H9 (cell line): ENCODE data around the gene FAM3B. TPM values are rescaled to one million over a fixed set of nuclear protein-coding genes. Genes with fewer than 3 reads are reported as not detected.

ENCODE experiments used
- DNase-seq: peaks from one replicate; pipeline ENCODE4 v3.0.0-alpha.2; 2017
- H2AFZ ChIP-seq: one replicate; pipeline ENCODE4 v1.6.1; 2013; ENCODE audit warnings: mild to moderate bottlenecking, low read length, control low read depth, moderate library complexity
- H2AK5ac ChIP-seq: 2 replicates; pipeline ENCODE4 v1.6.1; 2013; ENCODE audit warnings: low read length, control low read depth, mixed read lengths; ENCODE audit not compliant: insufficient read length
- H2BK120ac ChIP-seq: one replicate; pipeline ENCODE4 v1.6.1; 2013; ENCODE audit warnings: low read depth, mild to moderate bottlenecking, low read length, control low read depth, inconsistent platforms; ENCODE audit not compliant: poor library complexity, severe bottlenecking
- H2BK12ac ChIP-seq: 2 replicates; pipeline ENCODE4 v1.6.1; 2013; ENCODE audit warnings: low read length, control low read depth, mixed read lengths, low read depth; ENCODE audit not compliant: insufficient read length
- H2BK15ac ChIP-seq: 2 replicates; pipeline ENCODE4 v1.6.1; 2013; ENCODE audit warnings: low read depth, low read length, control low read depth
- H2BK20ac ChIP-seq: one replicate; pipeline ENCODE4 v1.6.1; 2013; ENCODE audit warnings: low read depth, mild to moderate bottlenecking, low read length, control low read depth, inconsistent platforms; ENCODE audit not compliant: poor library complexity, severe bottlenecking
- H2BK5ac ChIP-seq: 2 replicates; pipeline ENCODE4 v1.6.1; 2013; ENCODE audit warnings: low read length, control low read depth, mixed read lengths; ENCODE audit not compliant: insufficient read length
- H3K14ac ChIP-seq: 2 replicates; pipeline ENCODE4 v1.6.1; 2013; ENCODE audit warnings: low read length, control low read depth; ENCODE audit not compliant: insufficient read depth
- H3K18ac ChIP-seq: 2 replicates; pipeline ENCODE4 v1.6.1; 2013; ENCODE audit warnings: low read depth, mild to moderate bottlenecking, mixed read lengths, low read length, control low read depth; ENCODE audit not compliant: insufficient read length
- H3K23ac ChIP-seq: 2 replicates; pipeline ENCODE4 v1.6.1; 2013; ENCODE audit warnings: low read length, control low read depth, mixed read lengths, low read depth; ENCODE audit not compliant: insufficient read length
- H3K23me2 ChIP-seq: 2 replicates; pipeline ENCODE4 v1.6.1; 2013; ENCODE audit warnings: low read depth, mild to moderate bottlenecking, mixed read lengths, low read length, control low read depth; ENCODE audit not compliant: insufficient read length, poor library complexity, severe bottlenecking
- H3K27ac ChIP-seq: 2 replicates; pipeline ENCODE4 v1.5.1; 2013; ENCODE audit warnings: low read length, control low read depth, mixed read lengths, low read depth; ENCODE audit not compliant: insufficient read length
- H3K27me3 ChIP-seq: 2 replicates; pipeline ENCODE4 v1.6.1; 2013; ENCODE audit warnings: low read length, control low read depth, inconsistent platforms; ENCODE audit not compliant: insufficient read depth
- H3K4ac ChIP-seq: 2 replicates; pipeline ENCODE4 v1.6.1; 2013; ENCODE audit warnings: low read depth, mild to moderate bottlenecking, control low read depth, inconsistent platforms, low read length, moderate library complexity
- H3K4me1 ChIP-seq: 2 replicates; pipeline ENCODE4 v1.6.1; 2013; ENCODE audit warnings: low read length, control low read depth, inconsistent platforms; ENCODE audit not compliant: insufficient read depth
- H3K4me2 ChIP-seq: 2 replicates; pipeline ENCODE4 v1.6.1; 2013; ENCODE audit warnings: low read length, control low read depth, mixed read lengths; ENCODE audit not compliant: insufficient read length, insufficient read depth
- H3K56ac ChIP-seq: 2 replicates; pipeline ENCODE4 v1.6.1; 2013; ENCODE audit warnings: low read depth, mild to moderate bottlenecking, mixed read lengths, low read length, control low read depth; ENCODE audit not compliant: insufficient read length
- H3K79me1 ChIP-seq: 2 replicates; pipeline ENCODE4 v1.6.1; 2013; ENCODE audit warnings: low read depth, mild to moderate bottlenecking, moderate library complexity, low read length, control low read depth, inconsistent platforms; ENCODE audit not compliant: insufficient read depth, poor library complexity, severe bottlenecking
- H3K79me2 ChIP-seq: 2 replicates; pipeline ENCODE4 v1.6.1; 2013; ENCODE audit warnings: low read length, control low read depth, inconsistent platforms; ENCODE audit not compliant: insufficient read depth
- H3K9ac ChIP-seq: 2 replicates; pipeline ENCODE4 v1.6.1; 2013; ENCODE audit warnings: low read length, control low read depth, mixed read lengths; ENCODE audit not compliant: insufficient read length; ENCODE audit errors: extremely low read depth
- H3K9me3 ChIP-seq: one replicate; pipeline ENCODE4 v1.6.1; 2013; ENCODE audit warnings: low read depth, low read length, inconsistent platforms; ENCODE audit not compliant: control insufficient read depth
- H3T11ph ChIP-seq: one replicate; pipeline ENCODE4 v1.6.1; 2013; ENCODE audit warnings: mild to moderate bottlenecking, low read length, control low read depth, inconsistent platforms
- H4K20me1 ChIP-seq: one replicate; pipeline ENCODE4 v1.6.1; 2013; ENCODE audit not compliant: control insufficient read depth, insufficient read length, insufficient read depth
- H4K5ac ChIP-seq: 2 replicates; pipeline ENCODE4 v1.6.1; 2013; ENCODE audit warnings: low read depth, mild to moderate bottlenecking, mixed read lengths, low read length, control low read depth; ENCODE audit not compliant: insufficient read length
- H4K8ac ChIP-seq: replicated peaks from 2 replicates; pipeline ENCODE4 v1.6.1; 2013; ENCODE audit warnings: low read length, control low read depth, mixed read lengths, low read depth; ENCODE audit not compliant: insufficient read length
- H4K91ac ChIP-seq: 2 replicates; pipeline ENCODE4 v1.6.1; 2013; ENCODE audit warnings: low read depth, mild to moderate bottlenecking, moderate library complexity, mixed read lengths, low read length, control low read depth; ENCODE audit not compliant: insufficient read length
- H3K27ac Mint-ChIP-seq, 3 experiments: 2 replicates in 2 of 3; 3 replicates in 1 of 3; pipeline ENCODE4 v1.8.0; 2020 to 2021; ENCODE audit warnings: mixed read lengths in 3 of 3, mild to moderate bottlenecking in 1 of 3, moderate library complexity in 1 of 3
- H3K27me3 Mint-ChIP-seq: 2 replicates; pipeline ENCODE4 v1.8.0; 2021; ENCODE audit warnings: low read depth, mild to moderate bottlenecking, moderate library complexity, mixed read lengths
- H3K36me3 Mint-ChIP-seq, 3 experiments: 2 replicates in 2 of 3; 3 replicates in 1 of 3; pipeline ENCODE4 v1.8.0; 2020 to 2021; ENCODE audit warnings: low read depth in 3 of 3, mixed read lengths in 3 of 3; ENCODE audit not compliant: insufficient read depth in 1 of 3
- H3K4me1 Mint-ChIP-seq, 2 experiments: 2 replicates each; pipeline ENCODE4 v1.8.0; 2020; ENCODE audit warnings: mixed read lengths in 2 of 2
- H3K4me3 Mint-ChIP-seq, 2 experiments: 2 replicates in 1 of 2; 3 replicates in 1 of 2; pipeline ENCODE4 v1.8.0; 2020 to 2021; ENCODE audit warnings: mild to moderate bottlenecking in 2 of 2, mixed read lengths in 2 of 2, moderate library complexity in 1 of 2
- H3K9me3 Mint-ChIP-seq, 2 experiments: 2 replicates in 1 of 2; 3 replicates in 1 of 2; pipeline ENCODE4 v1.8.0; 2020; ENCODE audit warnings: mild to moderate bottlenecking in 2 of 2, mixed read lengths in 2 of 2, moderate library complexity in 1 of 2
- WGBS: extraction: QIAGEN DNeasy Blood & Tissue Kit; methylation state at CpG from one replicate; pipeline ENCODE4 v1.1.7; 2013; ENCODE audit warnings: missing lambda C conversion rate, low lambda C conversion rate, mixed read lengths; ENCODE audit not compliant: insufficient read length; ENCODE audit errors: extremely low coverage; 5-methylcytosine and 5-hydroxymethylcytosine counted together
- total RNA-seq: library from RNA; stranded (reverse); gene quantifications from 2 replicates; pipeline ENCODE4 v1.2.1, GENCODE V29; 2021
- TF ChIP-seq, protein P1 (sequence below): fragments of 200-600 bp; sonication (generic); conservative IDR thresholded peaks from 3 replicates; pipeline ENCODE4 v1.8.0; 2021; ENCODE audit warnings: antibody characterized with exemption, mild to moderate bottlenecking

The FAM3B gene
- total RNA-seq, 1 experiment from 2014 or later = 5.0 TPM

DNA sequence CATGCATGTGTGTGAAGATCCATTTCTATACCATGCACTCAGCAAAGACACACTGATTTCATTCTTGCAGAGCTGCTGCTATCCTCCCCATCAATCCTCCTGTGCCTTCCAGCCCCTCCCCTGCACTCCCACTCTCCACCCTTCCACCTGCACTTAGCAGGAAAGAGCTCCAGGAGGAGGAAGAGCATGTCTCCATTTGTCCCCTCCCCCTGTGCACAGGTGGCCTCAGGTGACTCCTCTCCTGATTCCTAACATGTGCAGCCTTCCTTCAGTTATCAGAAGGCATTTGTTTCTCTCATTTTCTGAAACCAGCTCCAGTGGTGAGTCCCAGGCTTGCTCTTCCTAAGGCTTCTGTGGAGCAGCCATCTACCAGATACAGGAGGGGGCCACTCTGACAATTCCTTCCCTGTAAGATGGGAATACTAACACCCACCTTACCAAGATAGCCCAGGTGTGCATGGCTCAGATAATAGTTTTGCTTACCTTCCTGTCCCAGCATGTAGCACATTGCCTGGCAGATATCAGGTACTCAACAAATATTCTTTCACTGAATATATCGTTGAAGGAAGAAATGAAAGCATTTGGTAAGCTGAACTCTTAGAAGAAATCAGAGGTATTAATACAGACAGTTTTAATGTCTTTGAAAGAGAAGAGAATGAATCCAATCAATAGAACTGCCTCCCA lies 21.9 kb upstream of the FAM3B start:
- Histone ChIP-seq H4K91ac (no peak overlapping the region), H2BK15ac (no peak overlapping the region), H3K27ac (no peak overlapping the region), H3K4ac (no peak overlapping the region), H4K20me1 (no peaks in the 10 kb centered on the region), H3K56ac (no peak overlapping the region), H4K5ac (no peak overlapping the region), H3K79me1 (no peaks in the 10 kb centered on the region), H3T11ph (no peak overlapping the region), H4K8ac (no peak overlapping the region), H2BK12ac (no peak overlapping the region), H3K4me1 (no peaks in the 10 kb centered on the region), H3K79me2 (no peaks in the 10 kb centered on the region), H2BK5ac (no peak overlapping the region), H2BK20ac (no peak overlapping the region), H2AFZ (no peak overlapping the region), H3K9me3 (peaks cover 13% of the 10 kb centered on the region), H3K27me3 (no peaks in the 10 kb centered on the region), H2AK5ac (no peak overlapping the region), H3K4me2 (no peak overlapping the region), H3K23ac (no peak overlapping the region), H3K18ac (no peak overlapping the region), H3K14ac (no peak overlapping the region), H2BK120ac (no peak overlapping the region), H3K23me2 (no peaks in the 10 kb centered on the region), H3K9ac (no peak overlapping the region)
- TF ChIP-seq, protein P1, sequence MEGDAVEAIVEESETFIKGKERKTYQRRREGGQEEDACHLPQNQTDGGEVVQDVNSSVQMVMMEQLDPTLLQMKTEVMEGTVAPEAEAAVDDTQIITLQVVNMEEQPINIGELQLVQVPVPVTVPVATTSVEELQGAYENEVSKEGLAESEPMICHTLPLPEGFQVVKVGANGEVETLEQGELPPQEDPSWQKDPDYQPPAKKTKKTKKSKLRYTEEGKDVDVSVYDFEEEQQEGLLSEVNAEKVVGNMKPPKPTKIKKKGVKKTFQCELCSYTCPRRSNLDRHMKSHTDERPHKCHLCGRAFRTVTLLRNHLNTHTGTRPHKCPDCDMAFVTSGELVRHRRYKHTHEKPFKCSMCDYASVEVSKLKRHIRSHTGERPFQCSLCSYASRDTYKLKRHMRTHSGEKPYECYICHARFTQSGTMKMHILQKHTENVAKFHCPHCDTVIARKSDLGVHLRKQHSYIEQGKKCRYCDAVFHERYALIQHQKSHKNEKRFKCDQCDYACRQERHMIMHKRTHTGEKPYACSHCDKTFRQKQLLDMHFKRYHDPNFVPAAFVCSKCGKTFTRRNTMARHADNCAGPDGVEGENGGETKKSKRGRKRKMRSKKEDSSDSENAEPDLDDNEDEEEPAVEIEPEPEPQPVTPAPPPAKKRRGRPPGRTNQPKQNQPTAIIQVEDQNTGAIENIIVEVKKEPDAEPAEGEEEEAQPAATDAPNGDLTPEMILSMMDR = no peak
- Mint-ChIP-seq H3K36me3 (peaks cover 0 to 22% (median 8%) of the 10 kb centered on the region in 3 experiments; a peak in 6 of 7 replicates), H3K27ac (no peak overlapping the region), H3K4me3 (no peak overlapping the region), H3K4me1 (peaks cover 3 to 7% of the 10 kb centered on the region in 2 experiments; a peak in 3 of 4 replicates), H3K9me3 (peaks cover 26% of the 10 kb centered on the region in 2 experiments), H3K27me3 (peaks cover 8% of the 10 kb centered on the region)
- no peak for DNase-seq
- WGBS = no CpG with 5 or more reads among the region's 1 CpG
